ENCODE data around the gene BMP2K. TPM values are rescaled to one million over a fixed set of nuclear protein-coding genes. Genes with fewer than 3 reads are reported as not detected.

The BMP2K gene
- total and polyA plus RNA-seq, 2 experiments from 2014 or later: 8.2 to 32.5 TPM

DNA sequence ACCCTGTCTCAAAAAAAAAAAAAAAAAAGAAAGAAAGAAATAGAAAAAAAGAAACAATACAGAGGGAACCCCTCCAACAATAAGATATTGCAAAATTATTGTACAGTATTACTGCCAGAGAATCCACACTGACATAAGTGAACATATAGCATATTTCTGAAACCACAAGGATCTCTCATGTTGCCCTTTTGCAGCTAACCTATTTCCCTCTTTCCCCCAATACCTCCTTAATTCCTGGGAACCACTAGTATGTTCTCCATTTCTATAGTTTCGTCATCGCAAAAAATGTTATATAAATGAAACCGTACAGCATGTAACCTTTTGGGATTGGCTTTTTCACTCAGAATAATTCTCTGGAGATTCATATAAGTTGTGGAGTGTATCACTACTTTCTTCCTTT lies 20.0 kb upstream of the BMP2K start (continued):
- TF ChIP-seq, protein P1, sequence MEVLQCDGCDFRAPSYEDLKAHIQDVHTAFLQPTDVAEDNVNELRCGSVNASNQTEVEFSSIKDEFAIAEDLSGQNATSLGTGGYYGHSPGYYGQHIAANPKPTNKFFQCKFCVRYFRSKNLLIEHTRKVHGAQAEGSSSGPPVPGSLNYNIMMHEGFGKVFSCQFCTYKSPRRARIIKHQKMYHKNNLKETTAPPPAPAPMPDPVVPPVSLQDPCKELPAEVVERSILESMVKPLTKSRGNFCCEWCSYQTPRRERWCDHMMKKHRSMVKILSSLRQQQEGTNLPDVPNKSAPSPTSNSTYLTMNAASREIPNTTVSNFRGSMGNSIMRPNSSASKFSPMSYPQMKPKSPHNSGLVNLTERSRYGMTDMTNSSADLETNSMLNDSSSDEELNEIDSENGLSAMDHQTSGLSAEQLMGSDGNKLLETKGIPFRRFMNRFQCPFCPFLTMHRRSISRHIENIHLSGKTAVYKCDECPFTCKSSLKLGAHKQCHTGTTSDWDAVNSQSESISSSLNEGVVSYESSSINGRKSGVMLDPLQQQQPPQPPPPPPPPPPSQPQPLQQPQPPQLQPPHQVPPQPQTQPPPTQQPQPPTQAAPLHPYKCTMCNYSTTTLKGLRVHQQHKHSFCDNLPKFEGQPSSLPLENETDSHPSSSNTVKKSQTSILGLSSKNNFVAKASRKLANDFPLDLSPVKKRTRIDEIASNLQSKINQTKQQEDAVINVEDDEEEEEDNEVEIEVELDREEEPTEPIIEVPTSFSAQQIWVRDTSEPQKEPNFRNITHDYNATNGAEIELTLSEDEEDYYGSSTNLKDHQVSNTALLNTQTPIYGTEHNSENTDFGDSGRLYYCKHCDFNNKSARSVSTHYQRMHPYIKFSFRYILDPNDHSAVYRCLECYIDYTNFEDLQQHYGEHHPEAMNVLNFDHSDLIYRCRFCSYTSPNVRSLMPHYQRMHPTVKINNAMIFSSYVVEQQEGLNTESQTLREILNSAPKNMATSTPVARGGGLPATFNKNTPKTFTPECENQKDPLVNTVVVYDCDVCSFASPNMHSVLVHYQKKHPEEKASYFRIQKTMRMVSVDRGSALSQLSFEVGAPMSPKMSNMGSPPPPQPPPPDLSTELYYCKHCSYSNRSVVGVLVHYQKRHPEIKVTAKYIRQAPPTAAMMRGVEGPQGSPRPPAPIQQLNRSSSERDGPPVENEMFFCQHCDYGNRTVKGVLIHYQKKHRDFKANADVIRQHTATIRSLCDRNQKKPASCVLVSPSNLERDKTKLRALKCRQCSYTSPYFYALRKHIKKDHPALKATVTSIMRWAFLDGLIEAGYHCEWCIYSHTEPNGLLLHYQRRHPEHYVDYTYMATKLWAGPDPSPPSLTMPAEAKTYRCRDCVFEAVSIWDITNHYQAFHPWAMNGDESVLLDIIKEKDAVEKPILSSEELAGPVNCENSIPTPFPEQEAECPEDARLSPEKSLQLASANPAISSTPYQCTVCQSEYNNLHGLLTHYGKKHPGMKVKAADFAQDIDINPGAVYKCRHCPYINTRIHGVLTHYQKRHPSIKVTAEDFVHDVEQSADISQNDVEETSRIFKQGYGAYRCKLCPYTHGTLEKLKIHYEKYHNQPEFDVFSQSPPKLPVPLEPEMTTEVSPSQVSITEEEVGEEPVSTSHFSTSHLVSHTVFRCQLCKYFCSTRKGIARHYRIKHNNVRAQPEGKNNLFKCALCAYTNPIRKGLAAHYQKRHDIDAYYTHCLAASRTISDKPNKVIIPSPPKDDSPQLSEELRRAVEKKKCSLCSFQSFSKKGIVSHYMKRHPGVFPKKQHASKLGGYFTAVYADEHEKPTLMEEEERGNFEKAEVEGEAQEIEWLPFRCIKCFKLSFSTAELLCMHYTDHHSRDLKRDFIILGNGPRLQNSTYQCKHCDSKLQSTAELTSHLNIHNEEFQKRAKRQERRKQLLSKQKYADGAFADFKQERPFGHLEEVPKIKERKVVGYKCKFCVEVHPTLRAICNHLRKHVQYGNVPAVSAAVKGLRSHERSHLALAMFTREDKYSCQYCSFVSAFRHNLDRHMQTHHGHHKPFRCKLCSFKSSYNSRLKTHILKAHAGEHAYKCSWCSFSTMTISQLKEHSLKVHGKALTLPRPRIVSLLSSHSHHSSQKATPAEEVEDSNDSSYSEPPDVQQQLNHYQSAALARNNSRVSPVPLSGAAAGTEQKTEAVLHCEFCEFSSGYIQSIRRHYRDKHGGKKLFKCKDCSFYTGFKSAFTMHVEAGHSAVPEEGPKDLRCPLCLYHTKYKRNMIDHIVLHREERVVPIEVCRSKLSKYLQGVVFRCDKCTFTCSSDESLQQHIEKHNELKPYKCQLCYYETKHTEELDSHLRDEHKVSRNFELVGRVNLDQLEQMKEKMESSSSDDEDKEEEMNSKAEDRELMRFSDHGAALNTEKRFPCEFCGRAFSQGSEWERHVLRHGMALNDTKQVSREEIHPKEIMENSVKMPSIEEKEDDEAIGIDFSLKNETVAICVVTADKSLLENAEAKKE (CRISPR knock-in tag; IDR thresholded peaks at IDR 0.05): no peak
- no peak for TF ChIP-seq NANOG (IDR thresholded peaks at IDR 0.05; ENCODE audit: borderline replicate concordance)
- TF ChIP-seq, protein P2, sequence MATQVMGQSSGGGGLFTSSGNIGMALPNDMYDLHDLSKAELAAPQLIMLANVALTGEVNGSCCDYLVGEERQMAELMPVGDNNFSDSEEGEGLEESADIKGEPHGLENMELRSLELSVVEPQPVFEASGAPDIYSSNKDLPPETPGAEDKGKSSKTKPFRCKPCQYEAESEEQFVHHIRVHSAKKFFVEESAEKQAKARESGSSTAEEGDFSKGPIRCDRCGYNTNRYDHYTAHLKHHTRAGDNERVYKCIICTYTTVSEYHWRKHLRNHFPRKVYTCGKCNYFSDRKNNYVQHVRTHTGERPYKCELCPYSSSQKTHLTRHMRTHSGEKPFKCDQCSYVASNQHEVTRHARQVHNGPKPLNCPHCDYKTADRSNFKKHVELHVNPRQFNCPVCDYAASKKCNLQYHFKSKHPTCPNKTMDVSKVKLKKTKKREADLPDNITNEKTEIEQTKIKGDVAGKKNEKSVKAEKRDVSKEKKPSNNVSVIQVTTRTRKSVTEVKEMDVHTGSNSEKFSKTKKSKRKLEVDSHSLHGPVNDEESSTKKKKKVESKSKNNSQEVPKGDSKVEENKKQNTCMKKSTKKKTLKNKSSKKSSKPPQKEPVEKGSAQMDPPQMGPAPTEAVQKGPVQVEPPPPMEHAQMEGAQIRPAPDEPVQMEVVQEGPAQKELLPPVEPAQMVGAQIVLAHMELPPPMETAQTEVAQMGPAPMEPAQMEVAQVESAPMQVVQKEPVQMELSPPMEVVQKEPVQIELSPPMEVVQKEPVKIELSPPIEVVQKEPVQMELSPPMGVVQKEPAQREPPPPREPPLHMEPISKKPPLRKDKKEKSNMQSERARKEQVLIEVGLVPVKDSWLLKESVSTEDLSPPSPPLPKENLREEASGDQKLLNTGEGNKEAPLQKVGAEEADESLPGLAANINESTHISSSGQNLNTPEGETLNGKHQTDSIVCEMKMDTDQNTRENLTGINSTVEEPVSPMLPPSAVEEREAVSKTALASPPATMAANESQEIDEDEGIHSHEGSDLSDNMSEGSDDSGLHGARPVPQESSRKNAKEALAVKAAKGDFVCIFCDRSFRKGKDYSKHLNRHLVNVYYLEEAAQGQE (IDR thresholded peaks at IDR 0.05; ENCODE audit: unreplicated experiment): no peak
- no peak for TF ChIP-seq ZNF331 (CRISPR knock-in tag; IDR thresholded peaks at IDR 0.05; ENCODE audit: low read depth)
- TF ChIP-seq JUNB (IDR thresholded peaks at IDR 0.05; ENCODE audit: unreplicated experiment): no peak
- TF ChIP-seq EZH2phosphoT487 (IDR thresholded peaks at IDR 0.05; ENCODE audit: unreplicated experiment): no peak
- no peak for TF ChIP-seq CREB1 (CRISPR knock-in tag; IDR thresholded peaks at IDR 0.05; ENCODE audit: low read depth)
- no peak for TF ChIP-seq EZH2 (IDR thresholded peaks at IDR 0.05; ENCODE audit: low read depth, unreplicated experiment)
- no peak for TF ChIP-seq POLR2AphosphoS5 (IDR thresholded peaks at IDR 0.05; ENCODE audit: low read depth)

Measured in GM23338 (cell line).